GM18519 (cell line): Measurements from ENCODE around the gene SLC25A4.
"Not testable (repeated sequence)": the region's sequence is repeated elsewhere in the genome, so short reads cannot be mapped to it uniquely, and the experiment has no call there.

ENCODE experiments used
- ATAC-seq: cut with Tn5 transposase; IDR thresholded peaks from one replicate; pipeline ENCODE4 v1.9.1; 2021; ENCODE audit warnings: mild to moderate bottlenecking, moderate library complexity; ENCODE audit not compliant: unreplicated experiment, low FRiP score

Gene SLC25A4

DNA sequence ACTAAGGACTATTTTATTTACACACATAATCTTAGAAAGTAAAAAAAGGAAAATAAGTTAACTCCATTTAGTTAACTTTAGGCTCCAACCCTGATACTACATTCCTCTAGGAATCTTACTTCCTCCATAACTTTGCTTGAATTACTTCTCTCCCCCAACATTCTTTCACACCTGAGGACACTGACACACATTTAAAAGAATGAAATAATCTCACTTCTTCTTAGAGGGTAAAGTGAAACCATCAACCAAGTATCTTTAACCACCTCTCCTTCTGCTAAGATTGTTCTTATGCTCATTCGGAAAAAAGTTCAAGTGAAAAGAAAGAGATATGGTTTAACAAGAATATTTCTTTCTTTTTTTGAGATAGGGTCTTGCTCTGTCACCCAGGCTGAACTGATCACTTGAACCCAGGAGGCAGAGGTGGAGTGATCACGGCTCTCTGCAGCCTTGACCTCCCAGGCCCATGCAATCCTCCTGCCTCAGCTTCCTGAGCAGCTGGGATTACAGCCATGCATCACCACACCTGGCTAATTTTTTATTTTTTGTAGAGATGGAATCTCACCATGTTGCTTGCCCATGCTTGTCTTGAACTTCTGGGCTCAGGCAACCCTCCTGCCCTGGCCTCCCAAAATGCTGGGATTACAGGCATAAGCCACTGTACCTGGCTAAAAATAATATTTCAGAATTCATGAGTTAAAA is 28.5 kb downstream of the SLC25A4 start:
- ATAC-seq: no peak

DNA sequence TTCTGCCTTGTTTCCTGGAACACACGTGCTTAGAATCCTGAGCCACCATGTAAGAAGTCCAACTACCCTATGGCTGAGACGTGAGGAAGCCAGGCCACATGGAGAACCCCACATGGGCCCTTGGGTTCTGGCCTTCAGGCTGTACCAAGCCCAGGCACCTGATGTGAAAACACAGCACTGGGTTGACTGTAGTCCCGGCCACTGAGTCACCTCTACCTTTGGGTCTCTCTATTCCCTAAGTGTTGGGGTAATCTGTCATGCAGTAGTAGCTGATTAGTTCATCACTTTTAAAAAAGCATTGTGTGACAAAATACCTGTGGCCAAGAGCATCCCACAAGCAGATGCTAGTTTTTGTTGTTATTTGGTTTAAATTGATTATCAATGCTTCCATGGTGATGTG is 36.4 kb downstream of the SLC25A4 start:
- ATAC-seq: no peak

- no peak for ATAC-seq
Measured at GRCh38 chr4:185182239-185182638, 39.2 kb downstream of the SLC25A4 start.

DNA sequence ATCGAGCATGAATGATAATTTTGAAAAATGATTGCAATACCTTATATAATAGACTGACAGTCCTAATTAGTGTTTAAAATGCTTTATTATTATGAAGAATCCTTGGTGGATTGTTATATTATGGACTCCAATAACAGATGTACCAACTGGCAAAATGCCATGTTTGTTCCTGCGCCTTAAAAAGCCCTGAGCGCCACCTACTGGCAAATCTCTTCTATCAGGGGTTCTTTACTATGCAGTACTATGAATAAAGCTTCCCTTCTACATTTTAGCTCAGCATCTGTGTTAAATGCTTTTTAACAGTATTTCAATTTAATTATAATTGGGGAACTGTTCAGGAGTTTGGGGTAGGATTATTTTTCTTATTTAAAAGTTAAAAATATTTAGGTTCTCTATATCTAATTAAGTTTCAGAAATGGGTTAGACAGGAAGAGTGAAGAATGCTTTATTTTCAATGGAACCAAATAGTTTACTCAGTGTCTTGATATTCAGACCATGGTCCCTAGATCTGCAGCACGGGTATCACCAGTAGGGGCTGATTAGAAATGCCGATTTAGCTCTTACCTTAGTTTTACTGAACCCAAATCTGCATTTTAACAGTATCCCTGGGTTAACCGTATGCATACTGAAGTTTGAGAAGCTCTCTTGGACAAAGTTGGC is 40.7 kb downstream of the SLC25A4 start:
- ATAC-seq: no peak

DNA sequence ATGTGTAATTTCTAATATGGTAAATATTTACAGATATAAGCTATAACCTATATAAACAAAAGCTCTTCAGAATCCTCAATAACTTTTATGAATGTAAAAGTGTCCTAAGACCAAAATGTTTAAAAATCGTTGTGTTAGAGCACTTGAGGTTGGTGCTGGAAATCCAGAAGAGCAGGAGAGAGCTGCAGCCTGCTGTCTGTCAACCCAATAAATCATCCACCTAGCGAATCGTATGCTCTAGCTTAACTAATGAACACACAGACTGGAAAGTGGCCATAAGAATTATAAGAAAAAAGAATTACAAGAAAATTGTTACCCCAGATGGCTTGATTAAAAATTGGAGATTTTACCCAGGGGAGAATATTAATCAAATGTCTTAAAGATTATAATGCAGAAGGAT is 43.7 kb downstream of the SLC25A4 start:
- ATAC-seq: no peak

GRCh38 chr4:185189606-185190305 is 46.7 kb downstream of the SLC25A4 start:
- no peak for ATAC-seq

DNA sequence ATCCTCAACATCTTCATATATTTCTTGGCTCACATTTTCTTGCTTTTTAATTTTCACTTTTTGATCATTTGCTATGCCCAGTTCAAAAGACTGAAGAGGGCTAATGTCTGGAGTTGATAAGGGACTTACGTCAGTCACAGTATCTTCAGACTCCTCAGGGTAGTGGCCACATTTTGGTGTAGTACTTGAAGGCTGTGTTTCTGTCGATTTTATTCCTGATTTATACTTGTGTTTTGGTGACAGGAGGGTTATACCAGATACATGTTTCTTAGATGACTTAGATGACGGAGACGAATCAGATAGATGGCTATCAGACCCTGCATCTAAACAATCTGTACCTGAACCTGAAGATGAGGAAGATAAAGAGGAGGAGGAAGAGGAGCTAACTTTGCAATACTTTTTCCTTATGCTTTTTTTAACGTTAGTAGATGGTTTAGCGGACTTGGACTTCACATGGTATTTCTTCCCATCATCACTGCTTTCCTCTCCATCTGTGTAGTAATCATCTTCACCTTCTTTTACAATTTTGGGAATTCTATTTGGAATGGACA is 47.3 kb downstream of the SLC25A4 start:
- no peak for ATAC-seq

DNA sequence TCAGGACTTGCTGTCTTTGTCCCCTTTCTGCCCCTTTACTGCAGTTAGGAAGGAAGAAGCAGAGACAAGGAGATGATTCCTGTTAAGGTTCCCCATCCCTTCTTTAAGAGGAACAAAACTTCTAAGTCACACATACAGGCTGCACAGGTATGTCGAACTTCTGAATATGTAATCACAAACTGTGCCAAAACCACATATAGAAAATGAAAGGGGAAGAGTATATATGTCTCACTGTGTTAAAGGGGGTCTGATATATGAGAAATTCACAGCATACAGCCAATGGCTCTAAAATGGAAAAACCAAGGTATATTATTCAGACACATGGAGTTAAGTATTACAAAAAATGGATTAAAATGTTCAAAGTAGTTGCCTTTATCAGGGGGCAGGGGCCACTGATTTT is 49.0 kb downstream of the SLC25A4 start:
- peak; percentile 90 for ATAC-seq

GRCh38 chr4:185194924-185195888 is 52.1 kb downstream of the SLC25A4 start:
- no peak for ATAC-seq

- no peak for ATAC-seq
Measured at GRCh38 chr4:185196437-185196836, 53.4 kb downstream of the SLC25A4 start.

DNA sequence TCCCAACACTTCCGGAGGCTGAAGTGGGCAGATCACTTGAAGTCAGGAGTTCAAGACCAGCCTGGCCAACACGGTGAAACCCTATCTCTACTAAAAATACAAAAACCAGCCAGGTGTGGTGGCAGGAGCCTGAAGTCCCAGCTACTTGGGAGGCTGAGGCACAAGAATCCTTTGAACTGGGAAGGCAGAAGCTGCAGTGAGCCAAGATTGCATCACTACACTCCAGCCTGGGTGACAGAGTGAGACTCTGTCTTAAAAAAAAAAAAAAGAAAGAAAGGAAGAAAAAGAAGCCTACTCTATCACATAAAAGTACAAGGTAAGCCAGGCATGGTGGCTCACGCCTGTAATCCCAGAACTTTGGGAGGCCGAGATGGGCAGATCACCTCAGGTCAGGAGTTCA is 55.1 kb downstream of the SLC25A4 start:
- not testable (repeated sequence) for ATAC-seq
